ENCODE results near the gene NCKIPSD.

The NCKIPSD gene

DNA sequence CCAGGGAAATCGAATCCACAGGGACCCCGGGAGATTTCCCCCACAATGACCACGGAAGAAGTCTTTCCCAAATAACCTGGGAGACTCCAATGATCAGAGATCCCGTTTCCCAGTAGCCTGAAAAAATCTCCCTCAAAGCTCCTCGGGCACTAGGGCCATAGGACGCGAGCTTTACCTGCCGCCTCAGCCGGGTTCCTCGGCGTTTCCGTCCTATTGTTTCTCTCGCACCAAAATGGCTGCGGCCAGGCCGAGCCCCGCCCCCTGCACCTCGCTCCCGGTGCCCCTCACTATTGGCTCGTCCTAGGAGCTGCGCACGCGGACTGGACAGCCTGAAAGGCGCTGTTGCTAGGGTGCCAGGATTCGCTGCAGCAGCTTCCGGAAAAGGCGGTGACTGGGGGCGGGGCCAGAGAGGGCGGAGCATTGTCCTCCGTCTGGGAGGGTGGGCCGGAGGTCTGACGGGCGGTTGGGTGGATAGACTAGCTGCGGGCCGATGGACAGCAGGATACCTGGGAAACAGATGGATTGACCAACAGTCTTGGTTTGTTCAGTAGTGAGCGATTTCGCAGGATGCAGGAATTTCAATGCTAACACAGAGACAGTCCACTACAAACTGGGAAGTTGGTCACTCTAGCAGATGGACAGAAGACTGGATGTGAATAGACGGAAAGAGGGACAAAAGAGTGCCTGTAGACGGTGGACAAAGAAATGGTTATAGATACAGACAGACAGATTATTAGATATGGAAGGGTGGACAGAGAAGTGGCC, 31.4 kb upstream of the NCKIPSD start, which contains the start of gene IP6K2 (continued):
- TF ChIP-seq KLF17 (tag by site-specific recombination; IDR thresholded peaks at IDR 0.05) = no peak
- TF ChIP-seq ZNF214 (tag by site-specific recombination; IDR thresholded peaks at IDR 0.05; ENCODE audit: borderline replicate concordance) = no peak
- TF ChIP-seq ZNF433 (tag by site-specific recombination; IDR thresholded peaks at IDR 0.05; ENCODE audit: low read depth) = no peak
- TF ChIP-seq, protein P1, sequence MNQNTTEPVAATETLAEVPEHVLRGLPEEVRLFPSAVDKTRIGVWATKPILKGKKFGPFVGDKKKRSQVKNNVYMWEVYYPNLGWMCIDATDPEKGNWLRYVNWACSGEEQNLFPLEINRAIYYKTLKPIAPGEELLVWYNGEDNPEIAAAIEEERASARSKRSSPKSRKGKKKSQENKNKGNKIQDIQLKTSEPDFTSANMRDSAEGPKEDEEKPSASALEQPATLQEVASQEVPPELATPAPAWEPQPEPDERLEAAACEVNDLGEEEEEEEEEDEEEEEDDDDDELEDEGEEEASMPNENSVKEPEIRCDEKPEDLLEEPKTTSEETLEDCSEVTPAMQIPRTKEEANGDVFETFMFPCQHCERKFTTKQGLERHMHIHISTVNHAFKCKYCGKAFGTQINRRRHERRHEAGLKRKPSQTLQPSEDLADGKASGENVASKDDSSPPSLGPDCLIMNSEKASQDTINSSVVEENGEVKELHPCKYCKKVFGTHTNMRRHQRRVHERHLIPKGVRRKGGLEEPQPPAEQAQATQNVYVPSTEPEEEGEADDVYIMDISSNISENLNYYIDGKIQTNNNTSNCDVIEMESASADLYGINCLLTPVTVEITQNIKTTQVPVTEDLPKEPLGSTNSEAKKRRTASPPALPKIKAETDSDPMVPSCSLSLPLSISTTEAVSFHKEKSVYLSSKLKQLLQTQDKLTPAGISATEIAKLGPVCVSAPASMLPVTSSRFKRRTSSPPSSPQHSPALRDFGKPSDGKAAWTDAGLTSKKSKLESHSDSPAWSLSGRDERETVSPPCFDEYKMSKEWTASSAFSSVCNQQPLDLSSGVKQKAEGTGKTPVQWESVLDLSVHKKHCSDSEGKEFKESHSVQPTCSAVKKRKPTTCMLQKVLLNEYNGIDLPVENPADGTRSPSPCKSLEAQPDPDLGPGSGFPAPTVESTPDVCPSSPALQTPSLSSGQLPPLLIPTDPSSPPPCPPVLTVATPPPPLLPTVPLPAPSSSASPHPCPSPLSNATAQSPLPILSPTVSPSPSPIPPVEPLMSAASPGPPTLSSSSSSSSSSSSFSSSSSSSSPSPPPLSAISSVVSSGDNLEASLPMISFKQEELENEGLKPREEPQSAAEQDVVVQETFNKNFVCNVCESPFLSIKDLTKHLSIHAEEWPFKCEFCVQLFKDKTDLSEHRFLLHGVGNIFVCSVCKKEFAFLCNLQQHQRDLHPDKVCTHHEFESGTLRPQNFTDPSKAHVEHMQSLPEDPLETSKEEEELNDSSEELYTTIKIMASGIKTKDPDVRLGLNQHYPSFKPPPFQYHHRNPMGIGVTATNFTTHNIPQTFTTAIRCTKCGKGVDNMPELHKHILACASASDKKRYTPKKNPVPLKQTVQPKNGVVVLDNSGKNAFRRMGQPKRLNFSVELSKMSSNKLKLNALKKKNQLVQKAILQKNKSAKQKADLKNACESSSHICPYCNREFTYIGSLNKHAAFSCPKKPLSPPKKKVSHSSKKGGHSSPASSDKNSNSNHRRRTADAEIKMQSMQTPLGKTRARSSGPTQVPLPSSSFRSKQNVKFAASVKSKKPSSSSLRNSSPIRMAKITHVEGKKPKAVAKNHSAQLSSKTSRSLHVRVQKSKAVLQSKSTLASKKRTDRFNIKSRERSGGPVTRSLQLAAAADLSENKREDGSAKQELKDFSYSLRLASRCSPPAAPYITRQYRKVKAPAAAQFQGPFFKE (tag by site-specific recombination; IDR thresholded peaks at IDR 0.05; ENCODE audit: borderline replicate concordance) = no peak
- TF ChIP-seq ZNF830 (tag by site-specific recombination; IDR thresholded peaks at IDR 0.05; ENCODE audit: low read depth) = no peak
- no peak for TF ChIP-seq ZNF146 (tag by site-specific recombination; IDR thresholded peaks at IDR 0.05)
- TF ChIP-seq ZNF837 (tag by site-specific recombination; IDR thresholded peaks at IDR 0.05) = no peak
- TF ChIP-seq ZNF184 (tag by site-specific recombination; IDR thresholded peaks at IDR 0.05) = no peak
- TF ChIP-seq GLIS2 (tag by site-specific recombination; IDR thresholded peaks at IDR 0.05) = no peak
- TF ChIP-seq ZNF169 (tag by site-specific recombination; IDR thresholded peaks at IDR 0.05) = no peak
- TF ChIP-seq ZBTB11 (tag by site-specific recombination; conservative IDR thresholded peaks at IDR 0.05; ENCODE audit: low read depth) = peak; percentile 35; the same call in 1 of the 2 replicates
- peak; percentile 48; the same call in 1 of the 2 replicates for TF ChIP-seq KLF10 (tag by site-specific recombination; IDR thresholded peaks at IDR 0.05)
- TF ChIP-seq, protein P2, sequence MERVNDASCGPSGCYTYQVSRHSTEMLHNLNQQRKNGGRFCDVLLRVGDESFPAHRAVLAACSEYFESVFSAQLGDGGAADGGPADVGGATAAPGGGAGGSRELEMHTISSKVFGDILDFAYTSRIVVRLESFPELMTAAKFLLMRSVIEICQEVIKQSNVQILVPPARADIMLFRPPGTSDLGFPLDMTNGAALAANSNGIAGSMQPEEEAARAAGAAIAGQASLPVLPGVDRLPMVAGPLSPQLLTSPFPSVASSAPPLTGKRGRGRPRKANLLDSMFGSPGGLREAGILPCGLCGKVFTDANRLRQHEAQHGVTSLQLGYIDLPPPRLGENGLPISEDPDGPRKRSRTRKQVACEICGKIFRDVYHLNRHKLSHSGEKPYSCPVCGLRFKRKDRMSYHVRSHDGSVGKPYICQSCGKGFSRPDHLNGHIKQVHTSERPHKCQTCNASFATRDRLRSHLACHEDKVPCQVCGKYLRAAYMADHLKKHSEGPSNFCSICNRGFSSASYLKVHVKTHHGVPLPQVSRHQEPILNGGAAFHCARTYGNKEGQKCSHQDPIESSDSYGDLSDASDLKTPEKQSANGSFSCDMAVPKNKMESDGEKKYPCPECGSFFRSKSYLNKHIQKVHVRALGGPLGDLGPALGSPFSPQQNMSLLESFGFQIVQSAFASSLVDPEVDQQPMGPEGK (tag by site-specific recombination; IDR thresholded peaks at IDR 0.05) = no peak
- TF ChIP-seq, protein P3, sequence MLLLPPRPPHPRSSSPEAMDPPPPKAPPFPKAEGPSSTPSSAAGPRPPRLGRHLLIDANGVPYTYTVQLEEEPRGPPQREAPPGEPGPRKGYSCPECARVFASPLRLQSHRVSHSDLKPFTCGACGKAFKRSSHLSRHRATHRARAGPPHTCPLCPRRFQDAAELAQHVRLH (tag by site-specific recombination; IDR thresholded peaks at IDR 0.05) = no peak
- TF ChIP-seq SP3 (tag by site-specific recombination; IDR thresholded peaks at IDR 0.05) = peak; percentile 98
- TF ChIP-seq ZNF544 (tag by site-specific recombination; IDR thresholded peaks at IDR 0.05) = no peak
- TF ChIP-seq ZFP3 (tag by site-specific recombination; IDR thresholded peaks at IDR 0.05; ENCODE audit: low read depth) = no peak
- no peak for TF ChIP-seq ZNF530 (tag by site-specific recombination; IDR thresholded peaks at IDR 0.05; ENCODE audit: low read depth)
- no peak for TF ChIP-seq ZNF610 (tag by site-specific recombination; IDR thresholded peaks at IDR 0.05; ENCODE audit: borderline replicate concordance)
- no peak for TF ChIP-seq ZNF521 (tag by site-specific recombination; IDR thresholded peaks at IDR 0.05)
- no peak for TF ChIP-seq MEIS1 (CRISPR knock-in tag; IDR thresholded peaks at IDR 0.05; ENCODE audit: borderline replicate concordance)
- TF ChIP-seq ZNF394 (tag by site-specific recombination; IDR thresholded peaks at IDR 0.05; ENCODE audit: borderline replicate concordance) = no peak
- no peak for TF ChIP-seq SCRT1 (tag by site-specific recombination; IDR thresholded peaks at IDR 0.05; ENCODE audit: borderline replicate concordance)
- TF ChIP-seq, protein P4, sequence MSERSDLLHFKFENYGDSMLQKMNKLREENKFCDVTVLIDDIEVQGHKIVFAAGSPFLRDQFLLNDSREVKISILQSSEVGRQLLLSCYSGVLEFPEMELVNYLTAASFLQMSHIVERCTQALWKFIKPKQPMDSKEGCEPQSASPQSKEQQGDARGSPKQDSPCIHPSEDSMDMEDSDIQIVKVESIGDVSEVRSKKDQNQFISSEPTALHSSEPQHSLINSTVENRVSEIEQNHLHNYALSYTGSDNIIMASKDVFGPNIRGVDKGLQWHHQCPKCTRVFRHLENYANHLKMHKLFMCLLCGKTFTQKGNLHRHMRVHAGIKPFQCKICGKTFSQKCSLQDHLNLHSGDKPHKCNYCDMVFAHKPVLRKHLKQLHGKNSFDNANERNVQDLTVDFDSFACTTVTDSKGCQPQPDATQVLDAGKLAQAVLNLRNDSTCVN (tag by site-specific recombination; optimal IDR thresholded peaks at IDR 0.05) = peak; percentile 32
- no peak for TF ChIP-seq ZNF561 (tag by site-specific recombination; IDR thresholded peaks at IDR 0.05; ENCODE audit: borderline replicate concordance)

All from HEK293 (cell line).